ENCODE data around the gene CLPTM1.

Gene CLPTM1

GRCh38 chr19:45008552-45008951 lies 53.4 kb downstream of the CLPTM1 start:
- no peaks in the 10 kb centered on the region for H3K9me3 ChIP-seq (ENCODE audit: low read length)
- peak overlapping the region; percentile 25; the same call in 1 of the 2 replicates for H3K4me2 ChIP-seq (ENCODE audit: low read length)
- TF ChIP-seq CTCF (IDR thresholded peaks at IDR 0.05; ENCODE audit: low read length) (no peak), EZH2 (IDR thresholded peaks at IDR 0.05; ENCODE audit: borderline replicate concordance, low read length) (no peak)
- H3K36me3 ChIP-seq (ENCODE audit: insufficient read depth, low read length): peaks cover 40% of the 10 kb centered on the region
- H3K9ac ChIP-seq (ENCODE audit: low read length): peak overlapping the region; percentile 39; the same call in 1 of the 2 replicates
- no peak overlapping the region for H2AFZ ChIP-seq (ENCODE audit: low read length)
- H3K4me1 ChIP-seq (ENCODE audit: insufficient read depth, low read length, severe bottlenecking): peaks cover 58% of the 10 kb centered on the region
- H3K9me2 ChIP-seq (ENCODE audit: low read depth, low read length): no peaks in the 10 kb centered on the region
- no peaks in the 10 kb centered on the region for H3K79me2 ChIP-seq (ENCODE audit: insufficient read depth, low read length)
- H3K27me3 ChIP-seq (ENCODE audit: insufficient read depth, low read length): no peaks in the 10 kb centered on the region
- H3F3A ChIP-seq (ENCODE audit: insufficient read depth, low read length): no peaks in the 10 kb centered on the region
- H4K20me1 ChIP-seq (ENCODE audit: insufficient read depth, low read length): no peaks in the 10 kb centered on the region
- H3K4me3 ChIP-seq (ENCODE audit: low read depth, low read length, poor library complexity, severe bottlenecking): no peak overlapping the region
- peak overlapping the region; percentile 78 for H3K27ac ChIP-seq (ENCODE audit: low read depth, low read length, poor library complexity, severe bottlenecking)

- H2AFZ ChIP-seq (ENCODE audit: low read length): no peak overlapping the region
- no peak overlapping the region for H3K4me2 ChIP-seq (ENCODE audit: low read length)
- peaks cover 45% of the 10 kb centered on the region for H3K36me3 ChIP-seq (ENCODE audit: insufficient read depth, low read length)
- H3F3A ChIP-seq (ENCODE audit: insufficient read depth, low read length): no peaks in the 10 kb centered on the region
- H4K20me1 ChIP-seq (ENCODE audit: insufficient read depth, low read length): no peaks in the 10 kb centered on the region
- peaks cover 52% of the 10 kb centered on the region for H3K4me1 ChIP-seq (ENCODE audit: insufficient read depth, low read length, severe bottlenecking)
- H3K9ac ChIP-seq (ENCODE audit: low read length): no peak overlapping the region; the same call in 1 of the 2 replicates
- H3K27ac ChIP-seq (ENCODE audit: low read depth, low read length, poor library complexity, severe bottlenecking): peak overlapping the region; percentile 78
- H3K27me3 ChIP-seq (ENCODE audit: insufficient read depth, low read length): no peaks in the 10 kb centered on the region
- no peaks in the 10 kb centered on the region for H3K79me2 ChIP-seq (ENCODE audit: insufficient read depth, low read length)
- H3K4me3 ChIP-seq (ENCODE audit: low read depth, low read length, poor library complexity, severe bottlenecking): no peak overlapping the region
- no peak for TF ChIP-seq CTCF (IDR thresholded peaks at IDR 0.05; ENCODE audit: low read length)
- TF ChIP-seq EZH2 (IDR thresholded peaks at IDR 0.05; ENCODE audit: borderline replicate concordance, low read length): no peak
- H3K9me2 ChIP-seq (ENCODE audit: low read depth, low read length): no peaks in the 10 kb centered on the region
- H3K9me3 ChIP-seq (ENCODE audit: low read length): no peaks in the 10 kb centered on the region
Observed at GRCh38 chr19:45009625-45010255, 54.6 kb downstream of the CLPTM1 start.

- Histone ChIP-seq H3K4me1 (ENCODE audit: insufficient read depth, low read length, severe bottlenecking) (peaks cover 52% of the 10 kb centered on the region), H3K9me3 (ENCODE audit: low read length) (no peaks in the 10 kb centered on the region)
Observed at GRCh38 chr19:45010306-45010705, 55.1 kb downstream of the CLPTM1 start.

More at GRCh38 chr19:45010306-45010705, 55.1 kb downstream of the CLPTM1 start:
- H3K9ac ChIP-seq (ENCODE audit: low read length): no peak overlapping the region
- no peaks in the 10 kb centered on the region for H3F3A ChIP-seq (ENCODE audit: insufficient read depth, low read length)
- no peaks in the 10 kb centered on the region for H3K27me3 ChIP-seq (ENCODE audit: insufficient read depth, low read length)
- no peak overlapping the region for H3K4me2 ChIP-seq (ENCODE audit: low read length)
- H2AFZ ChIP-seq (ENCODE audit: low read length): no peak overlapping the region
- no peak overlapping the region for H3K4me3 ChIP-seq (ENCODE audit: low read depth, low read length, poor library complexity, severe bottlenecking)
- peaks cover 51% of the 10 kb centered on the region for H3K36me3 ChIP-seq (ENCODE audit: insufficient read depth, low read length)
- peak overlapping the region; percentile 78 for H3K27ac ChIP-seq (ENCODE audit: low read depth, low read length, poor library complexity, severe bottlenecking)
- no peaks in the 10 kb centered on the region for H3K79me2 ChIP-seq (ENCODE audit: insufficient read depth, low read length)
- H3K9me2 ChIP-seq (ENCODE audit: low read depth, low read length): no peaks in the 10 kb centered on the region
- TF ChIP-seq CTCF (IDR thresholded peaks at IDR 0.05; ENCODE audit: low read length): no peak
- H4K20me1 ChIP-seq (ENCODE audit: insufficient read depth, low read length): no peaks in the 10 kb centered on the region

Data from OCI-LY1 (cell line).